ENCODE results near the gene ASXL2.
"Not testable (repeated sequence)": the region's sequence is repeated elsewhere in the genome, so short reads cannot be mapped to it uniquely, and the experiment has no call there.

Gene ASXL2

GRCh38 chr2:25878361-25879132 lies at the start of gene ASXL2:
Gene ASXL2, minus strand, starts transcription at chr2:25878487. Its CDS starts 265 bp downstream, at chr2:25878222.
- Histone ChIP-seq H3K4me3 (peak within 1 kb of the TSS; percentile 96), H3K27me3 (ENCODE audit: low read depth) (no peaks in the 10 kb centered on the region), H3K9me3 (no peaks in the 10 kb centered on the region), H3K4me1 (peaks cover 14% of the 10 kb centered on the region), H3K36me3 (replicated peaks) (peaks cover 4% of the 10 kb centered on the region; the same call in 1 of the 2 replicates)
- in situ Hi-C loops (cut with MboI; ENCODE audit: low sequenced_read_pairs), result no loop called here
- peak; percentile 97 for DNase-seq (ENCODE audit: low spot score in 2 of 2)

GRCh38 chr2:25926984-25927756 lies 48.9 kb upstream of the ASXL2 start:
- no peaks in the 10 kb centered on the region for H3K4me1 ChIP-seq
- no peaks in the 10 kb centered on the region for H3K27me3 ChIP-seq (ENCODE audit: low read depth)
- in situ Hi-C loops (cut with MboI; ENCODE audit: low sequenced_read_pairs), result no loop called here
- no peak overlapping the region for H3K4me3 ChIP-seq
- DNase-seq (ENCODE audit: low spot score in 2 of 2), result no peak
- H3K9me3 ChIP-seq, result no peaks in the 10 kb centered on the region
- peaks cover 4% of the 10 kb centered on the region for H3K36me3 ChIP-seq (replicated peaks)

- Histone ChIP-seq H3K4me1 (no peaks in the 10 kb centered on the region), H3K4me3 (no peak overlapping the region), H3K27me3 (ENCODE audit: low read depth) (no peaks in the 10 kb centered on the region), H3K36me3 (replicated peaks) (peaks cover 1% of the 10 kb centered on the region; the same call in 1 of the 2 replicates), H3K9me3 (no peaks in the 10 kb centered on the region)
- in situ Hi-C loops (cut with MboI; ENCODE audit: low sequenced_read_pairs), result no loop called here
- DNase-seq (ENCODE audit: low spot score in 2 of 2), result no peak
Observed at GRCh38 chr2:25922501-25922900, 44.2 kb upstream of the ASXL2 start.

GRCh38 chr2:25920786-25921415 lies 42.6 kb upstream of the ASXL2 start:
- in situ Hi-C loops (cut with MboI; ENCODE audit: low sequenced_read_pairs), result no loop called here
- peaks cover 3% of the 10 kb centered on the region; the same call in 1 of the 2 replicates for H3K4me1 ChIP-seq

GRCh38 chr2:25920336-25920735 lies 42.0 kb upstream of the ASXL2 start:
- H3K9me3 ChIP-seq, result no peaks in the 10 kb centered on the region
- no peaks in the 10 kb centered on the region for H3K36me3 ChIP-seq (replicated peaks)
- in situ Hi-C loops (cut with MboI; ENCODE audit: low sequenced_read_pairs), result no loop called here
- H3K4me3 ChIP-seq, result no peak overlapping the region
- no peak for DNase-seq (ENCODE audit: low spot score in 2 of 2)
- no peaks in the 10 kb centered on the region for H3K27me3 ChIP-seq (ENCODE audit: low read depth)
- H3K4me1 ChIP-seq, result peaks cover 3% of the 10 kb centered on the region; the same call in 1 of the 2 replicates

More at GRCh38 chr2:25920786-25921415, 42.6 kb upstream of the ASXL2 start:
- H3K9me3 ChIP-seq, result no peaks in the 10 kb centered on the region
- peak in 1 of 2 experiments; percentile 24 for DNase-seq (ENCODE audit: low spot score in 2 of 2)
- no peak overlapping the region for H3K4me3 ChIP-seq
- no peaks in the 10 kb centered on the region for H3K36me3 ChIP-seq (replicated peaks)
- H3K27me3 ChIP-seq (ENCODE audit: low read depth), result no peaks in the 10 kb centered on the region

- in situ Hi-C loops (cut with MboI; ENCODE audit: low sequenced_read_pairs), result no loop called here
- Histone ChIP-seq H3K9me3 (no peaks in the 10 kb centered on the region), H3K27me3 (ENCODE audit: low read depth) (no peaks in the 10 kb centered on the region), H3K4me1 (peaks cover 17% of the 10 kb centered on the region), H3K36me3 (replicated peaks) (no peaks in the 10 kb centered on the region), H3K4me3 (no peak overlapping the region)
- no peak for DNase-seq (ENCODE audit: low spot score in 2 of 2)
Observed at GRCh38 chr2:25917832-25918231, 39.5 kb upstream of the ASXL2 start.

GRCh38 chr2:25917411-25917810 lies 39.1 kb upstream of the ASXL2 start:
- H3K4me3 ChIP-seq; H3K27me3 ChIP-seq (ENCODE audit: low read depth); in situ Hi-C loops (cut with MboI; ENCODE audit: low sequenced_read_pairs); H3K9me3 ChIP-seq; DNase-seq (ENCODE audit: low spot score in 2 of 2); H3K36me3 ChIP-seq (replicated peaks): not testable (repeated sequence)
- peaks cover 20% of the 10 kb centered on the region for H3K4me1 ChIP-seq

- H3K27me3 ChIP-seq (ENCODE audit: low read depth); H3K9me3 ChIP-seq; H3K36me3 ChIP-seq (replicated peaks); H3K4me3 ChIP-seq; in situ Hi-C loops (cut with MboI; ENCODE audit: low sequenced_read_pairs): not testable (repeated sequence)
- peak in 1 of 2 experiments; percentile 30 for DNase-seq (ENCODE audit: low spot score in 2 of 2)
- H3K4me1 ChIP-seq, result peaks cover 24% of the 10 kb centered on the region
Observed at GRCh38 chr2:25915944-25916772, 37.9 kb upstream of the ASXL2 start.

- H3K4me3 ChIP-seq; DNase-seq (ENCODE audit: low spot score in 2 of 2); H3K27me3 ChIP-seq (ENCODE audit: low read depth); H3K36me3 ChIP-seq (replicated peaks); H3K9me3 ChIP-seq; in situ Hi-C loops (cut with MboI; ENCODE audit: low sequenced_read_pairs): not testable (repeated sequence)
- peaks cover 24% of the 10 kb centered on the region for H3K4me1 ChIP-seq
Observed at GRCh38 chr2:25915411-25915810, 37.1 kb upstream of the ASXL2 start.

- peak in 1 of 2 experiments; percentile 46 for DNase-seq (ENCODE audit: low spot score in 2 of 2)
- H3K4me3 ChIP-seq, result peak overlapping the region; percentile 3
- H3K9me3 ChIP-seq; in situ Hi-C loops (cut with MboI; ENCODE audit: low sequenced_read_pairs); H3K27me3 ChIP-seq (ENCODE audit: low read depth); H3K36me3 ChIP-seq (replicated peaks): not testable (repeated sequence)
- H3K4me1 ChIP-seq, result peaks cover 30% of the 10 kb centered on the region
Observed at GRCh38 chr2:25913696-25913973, 35.3 kb upstream of the ASXL2 start.

- Histone ChIP-seq H3K36me3 (replicated peaks) (no peaks in the 10 kb centered on the region), H3K4me3 (peak overlapping the region; percentile 3), H3K9me3 (no peaks in the 10 kb centered on the region), H3K27me3 (ENCODE audit: low read depth) (no peaks in the 10 kb centered on the region), H3K4me1 (peaks cover 30% of the 10 kb centered on the region)
- in situ Hi-C loops (cut with MboI; ENCODE audit: low sequenced_read_pairs), result no loop called here
- peak; percentile 93 to 98 for DNase-seq (ENCODE audit: low spot score in 2 of 2)
Observed at GRCh38 chr2:25912851-25913695, 34.8 kb upstream of the ASXL2 start.

GRCh38 chr2:25909574-25909973 lies 31.3 kb upstream of the ASXL2 start:
- H3K4me3 ChIP-seq; DNase-seq (ENCODE audit: low spot score in 2 of 2); H3K9me3 ChIP-seq; in situ Hi-C loops (cut with MboI; ENCODE audit: low sequenced_read_pairs); H3K27me3 ChIP-seq (ENCODE audit: low read depth); H3K36me3 ChIP-seq (replicated peaks): not testable (repeated sequence)
- peaks cover 26% of the 10 kb centered on the region for H3K4me1 ChIP-seq

- in situ Hi-C loops (cut with MboI; ENCODE audit: low sequenced_read_pairs), result no loop called here
- H3K4me3 ChIP-seq, result no peak overlapping the region
- no peaks in the 10 kb centered on the region for H3K27me3 ChIP-seq (ENCODE audit: low read depth)
Observed at GRCh38 chr2:25905126-25905525, 26.8 kb upstream of the ASXL2 start.

More at GRCh38 chr2:25905126-25905525, 26.8 kb upstream of the ASXL2 start:
- Histone ChIP-seq H3K4me1 (peaks cover 5% of the 10 kb centered on the region), H3K36me3 (replicated peaks) (no peaks in the 10 kb centered on the region), H3K9me3 (no peaks in the 10 kb centered on the region)
- no peak for DNase-seq (ENCODE audit: low spot score in 2 of 2)

Measured in HAP-1 (cell line).